Fibroblast of mammary gland (primary cell): ENCODE results near the gene COQ3.

ENCODE experiments used
- DNase-seq: peaks from one replicate; pipeline ENCODE4 v3.0.0-alpha.2; 2010; ENCODE audit warnings: low read depth
- H3K4me3 ChIP-seq: 2 replicates; pipeline ENCODE4 v1.5.1; 2011; ENCODE audit warnings: low read depth, mild to moderate bottlenecking, low read length, moderate library complexity; ENCODE audit not compliant: control insufficient read depth
- TF ChIP-seq, protein P1 (sequence below): conservative IDR thresholded peaks from 2 replicates; pipeline ENCODE4 v1.5.1; 2011; ENCODE audit warnings: low read depth, low read length, inconsistent platforms; ENCODE audit not compliant: control insufficient read depth, insufficient read depth

Gene COQ3

GRCh38 chr6:99415446-99415845 is 21.5 kb upstream of the COQ3 start:
- no peak overlapping the region for H3K4me3 ChIP-seq
- TF ChIP-seq, protein P1, sequence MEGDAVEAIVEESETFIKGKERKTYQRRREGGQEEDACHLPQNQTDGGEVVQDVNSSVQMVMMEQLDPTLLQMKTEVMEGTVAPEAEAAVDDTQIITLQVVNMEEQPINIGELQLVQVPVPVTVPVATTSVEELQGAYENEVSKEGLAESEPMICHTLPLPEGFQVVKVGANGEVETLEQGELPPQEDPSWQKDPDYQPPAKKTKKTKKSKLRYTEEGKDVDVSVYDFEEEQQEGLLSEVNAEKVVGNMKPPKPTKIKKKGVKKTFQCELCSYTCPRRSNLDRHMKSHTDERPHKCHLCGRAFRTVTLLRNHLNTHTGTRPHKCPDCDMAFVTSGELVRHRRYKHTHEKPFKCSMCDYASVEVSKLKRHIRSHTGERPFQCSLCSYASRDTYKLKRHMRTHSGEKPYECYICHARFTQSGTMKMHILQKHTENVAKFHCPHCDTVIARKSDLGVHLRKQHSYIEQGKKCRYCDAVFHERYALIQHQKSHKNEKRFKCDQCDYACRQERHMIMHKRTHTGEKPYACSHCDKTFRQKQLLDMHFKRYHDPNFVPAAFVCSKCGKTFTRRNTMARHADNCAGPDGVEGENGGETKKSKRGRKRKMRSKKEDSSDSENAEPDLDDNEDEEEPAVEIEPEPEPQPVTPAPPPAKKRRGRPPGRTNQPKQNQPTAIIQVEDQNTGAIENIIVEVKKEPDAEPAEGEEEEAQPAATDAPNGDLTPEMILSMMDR, result no peak
- no peak for DNase-seq

DNA sequence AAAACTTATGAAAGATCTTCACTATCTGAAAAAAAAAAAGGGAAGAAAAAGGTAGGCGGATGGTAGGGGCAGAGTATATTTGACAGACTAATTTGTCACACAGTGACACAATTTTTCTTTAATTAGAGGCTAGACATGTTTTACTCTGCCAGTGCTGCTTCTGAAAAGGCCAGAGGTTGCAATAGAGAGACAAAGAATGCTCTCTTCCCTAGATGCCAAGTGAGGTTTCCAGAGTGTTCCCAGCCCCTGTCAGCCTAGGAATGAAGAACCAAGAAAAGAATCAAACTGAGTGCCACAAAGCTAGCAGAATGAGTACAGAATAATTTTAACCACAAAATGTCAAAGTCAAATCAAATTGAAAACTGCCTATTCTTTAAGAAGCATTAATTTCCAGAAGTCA is 18.1 kb upstream of the COQ3 start:
- TF ChIP-seq, protein P1, result no peak
- no peak for DNase-seq
- no peak overlapping the region for H3K4me3 ChIP-seq

DNA sequence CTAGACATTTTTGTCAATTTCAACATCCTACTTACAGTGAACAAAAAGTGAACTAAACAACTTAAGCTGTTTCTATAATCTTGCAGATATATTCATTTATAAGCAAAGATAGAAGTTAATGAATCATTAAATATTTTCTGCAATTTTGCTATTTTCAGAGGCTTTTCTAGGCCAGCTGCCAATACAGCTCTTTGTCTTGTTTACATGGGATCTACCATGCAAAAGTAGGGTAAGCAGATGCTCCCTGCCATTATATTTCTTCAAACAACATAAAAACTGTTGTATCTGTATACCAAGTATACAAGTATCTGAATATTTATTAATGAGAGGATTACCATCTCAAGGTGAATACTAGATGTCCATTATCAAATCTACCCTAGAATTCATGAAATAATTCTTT is 15.7 kb upstream of the COQ3 start:
- TF ChIP-seq, protein P1, result no peak
- no peak overlapping the region for H3K4me3 ChIP-seq
- no peak for DNase-seq

- TF ChIP-seq, protein P1, result no peak
- no peak for DNase-seq
Measured at GRCh38 chr6:99407076-99407475, 13.1 kb upstream of the COQ3 start.

DNA sequence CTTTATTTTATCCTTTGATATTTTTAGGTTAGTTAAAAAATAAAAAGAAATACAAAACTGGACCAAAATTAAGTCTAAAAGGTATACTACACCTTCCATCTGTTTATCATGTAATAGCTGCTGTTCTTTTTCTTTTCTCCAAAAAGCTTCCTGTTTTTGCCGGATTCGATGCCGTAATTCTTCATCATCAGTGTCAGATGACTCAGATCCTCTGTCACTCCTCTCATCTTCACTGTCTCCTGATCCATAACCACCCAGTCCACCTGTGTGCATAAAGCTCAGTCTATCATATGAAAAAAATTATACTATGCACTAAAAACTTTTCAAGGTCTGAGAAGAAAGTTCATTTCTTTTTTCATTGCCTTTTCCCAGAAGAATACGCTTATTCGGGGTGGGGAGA is 8.5 kb upstream of the COQ3 start:
- no peak for DNase-seq
- TF ChIP-seq, protein P1, result no peak
- no peak overlapping the region for H3K4me3 ChIP-seq

More at GRCh38 chr6:99407076-99407475, 13.1 kb upstream of the COQ3 start:
- H3K4me3 ChIP-seq, result no peak overlapping the region

- TF ChIP-seq, protein P1, result no peak
- no peak for DNase-seq
- no peak overlapping the region for H3K4me3 ChIP-seq
Measured at GRCh38 chr6:99397287-99397686, 3.3 kb upstream of the COQ3 start.

DNA sequence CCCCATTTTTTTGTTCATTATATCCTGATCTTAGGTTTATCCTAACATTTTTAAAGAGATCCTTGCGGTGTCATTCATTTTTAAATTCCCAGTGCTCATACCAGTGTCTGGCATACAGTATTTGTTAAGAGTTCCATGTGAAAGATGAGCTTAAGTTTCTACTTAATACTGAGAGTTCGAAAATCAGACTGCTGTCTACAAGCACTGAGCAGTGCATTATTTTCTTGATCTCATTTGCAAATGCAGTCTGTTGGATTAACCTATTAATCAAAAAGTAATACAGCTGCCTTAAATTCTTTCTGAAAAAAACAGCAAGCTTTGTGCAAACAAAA is 663 bp downstream of the COQ3 start:
- H3K4me3 ChIP-seq, result peak overlapping the region; percentile 83
- TF ChIP-seq, protein P1, result no peak
- no peak for DNase-seq
